OCI-LY1 (cell line): ENCODE data around the gene CCDC70.

Experiments
- CTCF ChIP-seq: fragments of 200-600 bp; sonication (generic), shearing (Covaris generic); IDR thresholded peaks from 2 replicates; pipeline ENCODE4 v1.5.1; 2017; ENCODE audit warnings: mild to moderate bottlenecking, antibody characterized with exemption, low read length, moderate library complexity, mixed read lengths
- EZH2 ChIP-seq: fragments of 200-600 bp; sonication (generic), shearing (Covaris generic); IDR thresholded peaks from 2 replicates; pipeline ENCODE4 v1.8.0; 2017; ENCODE audit warnings: borderline replicate concordance, mixed run types, mild to moderate bottlenecking, antibody characterized with exemption, low read length, moderate library complexity, mixed read lengths

- TF ChIP-seq EZH2 = no peak
- no peak for TF ChIP-seq CTCF
Measured at GRCh38 chr13:51873117-51873798, 11.5 kb downstream of the CCDC70 start.
